ENCODE results near the gene OR2T4.

Gene OR2T4

DNA sequence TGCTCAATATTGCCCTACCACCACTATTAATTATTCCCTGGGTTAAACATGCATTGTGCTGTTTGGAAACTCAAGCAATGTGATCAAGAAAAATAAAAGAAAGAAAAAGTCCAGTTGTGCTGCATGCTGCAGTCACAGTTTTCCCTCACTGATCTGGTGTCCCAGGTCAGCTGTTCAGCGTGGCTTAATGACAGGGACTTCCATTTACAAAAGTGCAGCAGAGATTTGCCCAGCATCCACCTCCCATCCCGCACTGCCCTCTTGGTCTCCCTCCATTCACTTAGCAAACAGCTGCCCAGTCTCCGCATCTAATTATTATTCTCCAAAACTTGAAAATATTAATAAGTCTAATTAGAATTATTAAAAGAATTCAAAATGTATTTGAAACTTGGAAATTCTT, 2.0 kb upstream of the OR2T4 start:
- TF ChIP-seq REST (IDR thresholded peaks at IDR 0.05; ENCODE audit: insufficient read depth in 1 of 2, low read depth in 2 of 2, low read length in 2 of 2) (no peak), FOXP2 (optimal IDR thresholded peaks at IDR 0.05; ENCODE audit: borderline replicate concordance, extremely low read depth, extremely low read length, insufficient read depth) (no peak), SIN3A (IDR thresholded peaks at IDR 0.05; ENCODE audit: borderline replicate concordance, insufficient read depth, low read length) (no peak), POLR2AphosphoS5 (IDR thresholded peaks at IDR 0.05; ENCODE audit: low read depth, low read length) (no peak), TAF1 (IDR thresholded peaks at IDR 0.05; ENCODE audit: borderline replicate concordance, insufficient read depth, low read length) (no peak)

DNA sequence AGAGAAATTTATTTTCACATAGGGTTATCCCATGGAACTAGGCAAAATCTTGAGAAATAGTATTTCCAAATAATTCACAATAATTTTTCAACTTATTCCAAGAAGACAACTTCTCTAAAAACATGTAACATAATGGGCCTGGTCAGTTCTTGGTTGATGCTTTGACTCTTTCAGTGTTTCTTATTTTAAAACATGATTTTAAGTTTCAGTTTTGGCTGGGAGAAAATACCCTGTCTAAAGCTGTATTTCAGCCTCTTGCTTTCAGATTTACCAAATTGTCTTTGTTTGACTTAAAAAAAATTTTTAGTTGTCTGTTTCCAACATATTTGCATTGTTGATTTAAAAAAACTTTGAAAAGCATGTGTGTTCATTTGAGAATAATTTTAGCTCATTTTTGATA, 5.1 kb downstream of the OR2T4 start:
- TF ChIP-seq POLR2AphosphoS5 (IDR thresholded peaks at IDR 0.05; ENCODE audit: low read depth, low read length), result no peak
- TF ChIP-seq SIN3A (IDR thresholded peaks at IDR 0.05; ENCODE audit: borderline replicate concordance, insufficient read depth, low read length), result no peak
- no peak for TF ChIP-seq TAF1 (IDR thresholded peaks at IDR 0.05; ENCODE audit: borderline replicate concordance, insufficient read depth, low read length)
- no peak for TF ChIP-seq FOXP2 (optimal IDR thresholded peaks at IDR 0.05; ENCODE audit: borderline replicate concordance, extremely low read depth, extremely low read length, insufficient read depth)
- no peak for TF ChIP-seq REST (IDR thresholded peaks at IDR 0.05; ENCODE audit: insufficient read depth in 1 of 2, low read depth in 2 of 2, low read length in 2 of 2)

DNA sequence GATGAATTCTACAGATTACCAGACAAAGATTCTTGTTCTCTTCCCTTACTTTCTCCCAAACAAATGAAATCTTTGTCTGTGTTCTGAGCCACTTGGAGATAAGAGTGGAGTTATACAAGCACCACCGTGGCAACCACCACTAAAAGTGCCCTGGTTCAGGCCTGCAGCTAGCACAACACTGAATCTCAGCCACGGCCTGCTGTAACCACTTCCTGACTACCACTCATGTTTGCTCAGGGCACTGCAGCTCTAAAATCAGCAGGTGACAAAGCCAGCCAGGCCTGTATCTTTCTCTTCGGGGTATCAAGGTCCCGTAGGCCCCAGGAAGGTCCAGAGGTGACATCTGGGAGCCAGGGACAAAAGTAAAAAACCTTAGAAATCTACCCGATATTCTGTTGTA, 10.9 kb downstream of the OR2T4 start:
- no peak for TF ChIP-seq REST (IDR thresholded peaks at IDR 0.05; ENCODE audit: insufficient read depth in 1 of 2, low read depth in 2 of 2, low read length in 2 of 2)
- no peak for TF ChIP-seq SIN3A (IDR thresholded peaks at IDR 0.05; ENCODE audit: borderline replicate concordance, insufficient read depth, low read length)
- TF ChIP-seq POLR2AphosphoS5 (IDR thresholded peaks at IDR 0.05; ENCODE audit: low read depth, low read length), result no peak
- TF ChIP-seq FOXP2 (optimal IDR thresholded peaks at IDR 0.05; ENCODE audit: borderline replicate concordance, extremely low read depth, extremely low read length, insufficient read depth), result no peak
- no peak for TF ChIP-seq TAF1 (IDR thresholded peaks at IDR 0.05; ENCODE audit: borderline replicate concordance, insufficient read depth, low read length)

DNA sequence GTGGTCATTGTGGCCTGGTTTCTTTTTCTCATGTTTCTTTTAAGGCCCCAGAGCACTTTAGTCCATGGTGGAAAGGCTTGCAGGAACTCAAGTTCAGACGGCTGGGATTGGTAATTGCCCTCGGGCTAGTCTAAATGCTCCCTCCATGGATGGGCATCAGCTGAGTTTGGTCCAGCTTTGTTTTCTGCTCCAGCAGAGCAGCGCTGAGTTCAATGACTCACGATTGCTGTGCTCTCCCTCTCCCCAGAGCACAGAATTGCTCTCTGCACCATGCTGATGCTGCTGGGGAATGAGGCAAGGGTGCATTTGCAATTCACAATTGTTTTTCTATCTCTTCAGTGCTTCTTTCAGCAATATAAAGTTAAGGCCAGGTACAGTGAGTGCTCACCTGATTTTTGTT, 12.3 kb downstream of the OR2T4 start:
- TF ChIP-seq REST (IDR thresholded peaks at IDR 0.05; ENCODE audit: insufficient read depth in 1 of 2, low read depth in 2 of 2, low read length in 2 of 2), result no peak
- TF ChIP-seq POLR2AphosphoS5 (IDR thresholded peaks at IDR 0.05; ENCODE audit: low read depth, low read length), result no peak

- TF ChIP-seq SIN3A (IDR thresholded peaks at IDR 0.05; ENCODE audit: borderline replicate concordance, insufficient read depth, low read length), result no peak
- no peak for TF ChIP-seq FOXP2 (optimal IDR thresholded peaks at IDR 0.05; ENCODE audit: borderline replicate concordance, extremely low read depth, extremely low read length, insufficient read depth)
- TF ChIP-seq TAF1 (IDR thresholded peaks at IDR 0.05; ENCODE audit: borderline replicate concordance, insufficient read depth, low read length), result no peak
- TF ChIP-seq POLR2AphosphoS5 (IDR thresholded peaks at IDR 0.05; ENCODE audit: low read depth, low read length), result no peak
- no peak for TF ChIP-seq REST (IDR thresholded peaks at IDR 0.05; ENCODE audit: insufficient read depth in 1 of 2, low read depth in 2 of 2, low read length in 2 of 2)
Observed at GRCh38 chr1:248375446-248375845, 14.0 kb downstream of the OR2T4 start, which contains the start of gene OR2T6. Gene OR2T6 (plus strand): TSS chr1:248375746. CDS start chr1:248387609, 11,863 bp downstream.
